ENCODE data around the gene P2RX3.

GRCh38 chr11:57320719-57321387 is 17.3 kb upstream of the P2RX3 start:
- TF ChIP-seq POLR2A (IDR thresholded peaks at IDR 0.05) (no peak), CTCF (IDR thresholded peaks at IDR 0.05) (no peak)
